GM18505 (cell line): ENCODE measurements around the gene COL27A1.

Source experiments
- ATAC-seq: cut with Tn5 transposase; IDR thresholded peaks from one replicate; pipeline ENCODE4 v1.9.1; 2021; ENCODE audit not compliant: unreplicated experiment
- POLR2A ChIP-seq: IDR thresholded peaks from 4 replicates; pipeline ENCODE4 v1.6.1; 2011; ENCODE audit warnings: borderline replicate concordance; ENCODE audit not compliant: insufficient read depth, insufficient read length; ENCODE audit errors: extremely low read depth

COL27A1 gene

GRCh38 chr9:114196979-114197622 lies 41.8 kb downstream of the COL27A1 start:
- ATAC-seq = no peak
- TF ChIP-seq POLR2A = no peak

- ATAC-seq = no peak
These were observed 43.1 kb downstream of the COL27A1 start for GRCh38 chr9:114198249-114199040.

GRCh38 chr9:114200721-114201300 lies 45.5 kb downstream of the COL27A1 start:
- TF ChIP-seq POLR2A = no peak
- no peak for ATAC-seq

More at GRCh38 chr9:114198249-114199040, 43.1 kb downstream of the COL27A1 start:
- TF ChIP-seq POLR2A = no peak

- no peak for TF ChIP-seq POLR2A
- ATAC-seq = no peak
These were observed 47.1 kb downstream of the COL27A1 start for GRCh38 chr9:114202396-114202795.

GRCh38 chr9:114202849-114203248 lies 47.5 kb downstream of the COL27A1 start:
- no peak for TF ChIP-seq POLR2A
- ATAC-seq = no peak

GRCh38 chr9:114203410-114204140 lies 48.2 kb downstream of the COL27A1 start:
- no peak for TF ChIP-seq POLR2A
- no peak for ATAC-seq

GRCh38 chr9:114204265-114204664 lies 48.9 kb downstream of the COL27A1 start:
- TF ChIP-seq POLR2A = no peak
- no peak for ATAC-seq

GRCh38 chr9:114205171-114206015 lies 50.1 kb downstream of the COL27A1 start:
- ATAC-seq = no peak
- TF ChIP-seq POLR2A = no peak

- TF ChIP-seq POLR2A = no peak
- ATAC-seq = no peak
These were observed 51.0 kb downstream of the COL27A1 start for GRCh38 chr9:114206221-114206789.

- ATAC-seq = no peak
- no peak for TF ChIP-seq POLR2A
These were observed 51.9 kb downstream of the COL27A1 start for GRCh38 chr9:114207034-114207810.

- no peak for ATAC-seq
- no peak for TF ChIP-seq POLR2A
These were observed 52.5 kb downstream of the COL27A1 start for GRCh38 chr9:114207845-114208244.
